PFSK-1 (cell line): Measurements from ENCODE around the gene MOGAT1.

Experiments used
- FOXP2 ChIP-seq: optimal IDR thresholded peaks from 2 replicates; pipeline ENCODE3; 2011; ENCODE audit warnings: borderline replicate concordance, control low read depth, inconsistent platforms; ENCODE audit not compliant: insufficient read depth; ENCODE audit errors: extremely low read length, extremely low read depth
- POLR2AphosphoS5 ChIP-seq: IDR thresholded peaks from 2 replicates; pipeline ENCODE4 v1.6.1; 2012; ENCODE audit warnings: low read depth, mild to moderate bottlenecking, control low read depth, low read length, moderate library complexity
- SIN3A ChIP-seq: IDR thresholded peaks from 2 replicates; pipeline ENCODE4 v1.6.1; 2012; ENCODE audit warnings: mild to moderate bottlenecking, low read length, moderate library complexity, borderline replicate concordance; ENCODE audit not compliant: insufficient read depth
- TAF1 ChIP-seq: IDR thresholded peaks from 2 replicates; pipeline ENCODE4 v1.6.1; 2012; ENCODE audit warnings: low read length, control low read depth, borderline replicate concordance; ENCODE audit not compliant: insufficient read depth
- TF ChIP-seq, protein P1 (sequence below), 2 experiments: IDR thresholded peaks; 2 replicates each; pipeline versions ENCODE4 v1.6.1 to v1.8.0; 2011 to 2012; ENCODE audit warnings: low read depth in 2 of 2, low read length in 2 of 2, control low read depth in 1 of 2, inconsistent platforms in 1 of 2, mild to moderate bottlenecking in 1 of 2, moderate library complexity in 1 of 2; ENCODE audit not compliant: insufficient read depth in 1 of 2

DNA sequence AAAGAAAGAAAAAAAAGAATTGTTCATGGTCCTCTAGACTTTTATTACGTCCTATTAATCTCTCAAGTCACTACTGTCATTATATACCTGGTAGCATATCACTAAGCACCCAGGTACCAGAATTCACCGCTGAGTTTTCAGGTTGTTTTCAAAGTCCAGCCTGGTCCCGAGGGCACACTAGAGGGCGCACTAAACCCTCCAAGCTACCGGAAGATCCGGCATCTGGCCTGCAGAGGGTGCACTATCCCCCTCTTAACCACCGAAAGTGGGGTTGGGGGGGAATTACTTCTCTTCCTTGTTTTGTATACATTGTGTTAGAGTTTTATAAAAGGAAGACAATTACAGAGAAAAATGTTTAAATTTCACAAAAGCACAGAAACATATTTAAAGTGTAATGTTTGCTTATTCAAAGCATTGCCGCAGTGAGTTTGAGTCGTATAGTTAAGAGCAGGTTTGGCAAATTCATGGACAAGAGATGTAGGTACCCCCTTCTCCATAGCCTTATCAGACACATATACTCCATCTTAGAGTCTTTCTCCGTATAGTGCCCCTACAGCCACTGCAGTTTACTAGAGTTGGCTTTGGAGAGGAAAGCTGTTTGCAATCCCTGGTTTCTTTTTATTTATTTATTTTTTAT, 19.2 kb downstream of the MOGAT1 start:
- TF ChIP-seq, protein P1, sequence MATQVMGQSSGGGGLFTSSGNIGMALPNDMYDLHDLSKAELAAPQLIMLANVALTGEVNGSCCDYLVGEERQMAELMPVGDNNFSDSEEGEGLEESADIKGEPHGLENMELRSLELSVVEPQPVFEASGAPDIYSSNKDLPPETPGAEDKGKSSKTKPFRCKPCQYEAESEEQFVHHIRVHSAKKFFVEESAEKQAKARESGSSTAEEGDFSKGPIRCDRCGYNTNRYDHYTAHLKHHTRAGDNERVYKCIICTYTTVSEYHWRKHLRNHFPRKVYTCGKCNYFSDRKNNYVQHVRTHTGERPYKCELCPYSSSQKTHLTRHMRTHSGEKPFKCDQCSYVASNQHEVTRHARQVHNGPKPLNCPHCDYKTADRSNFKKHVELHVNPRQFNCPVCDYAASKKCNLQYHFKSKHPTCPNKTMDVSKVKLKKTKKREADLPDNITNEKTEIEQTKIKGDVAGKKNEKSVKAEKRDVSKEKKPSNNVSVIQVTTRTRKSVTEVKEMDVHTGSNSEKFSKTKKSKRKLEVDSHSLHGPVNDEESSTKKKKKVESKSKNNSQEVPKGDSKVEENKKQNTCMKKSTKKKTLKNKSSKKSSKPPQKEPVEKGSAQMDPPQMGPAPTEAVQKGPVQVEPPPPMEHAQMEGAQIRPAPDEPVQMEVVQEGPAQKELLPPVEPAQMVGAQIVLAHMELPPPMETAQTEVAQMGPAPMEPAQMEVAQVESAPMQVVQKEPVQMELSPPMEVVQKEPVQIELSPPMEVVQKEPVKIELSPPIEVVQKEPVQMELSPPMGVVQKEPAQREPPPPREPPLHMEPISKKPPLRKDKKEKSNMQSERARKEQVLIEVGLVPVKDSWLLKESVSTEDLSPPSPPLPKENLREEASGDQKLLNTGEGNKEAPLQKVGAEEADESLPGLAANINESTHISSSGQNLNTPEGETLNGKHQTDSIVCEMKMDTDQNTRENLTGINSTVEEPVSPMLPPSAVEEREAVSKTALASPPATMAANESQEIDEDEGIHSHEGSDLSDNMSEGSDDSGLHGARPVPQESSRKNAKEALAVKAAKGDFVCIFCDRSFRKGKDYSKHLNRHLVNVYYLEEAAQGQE (IDR thresholded peaks at IDR 0.05; ENCODE audit: insufficient read depth in 1 of 2, low read depth in 2 of 2, low read length in 2 of 2): no peak
- TF ChIP-seq POLR2AphosphoS5 (no peak), TAF1 (no peak), SIN3A (no peak), FOXP2 (no peak)
